HG02571 (cell line): Measurements from ENCODE around the gene RER1.

ENCODE experiments used
- ATAC-seq: cut with Tn5 transposase; IDR thresholded peaks from one replicate; pipeline ENCODE4 v1.9.1; 2021; ENCODE audit warnings: mild to moderate bottlenecking, moderate library complexity; ENCODE audit not compliant: unreplicated experiment

Gene RER1

GRCh38 chr1:2442661-2443060 lies 51.0 kb downstream of the RER1 start:
- ATAC-seq, result no peak

- ATAC-seq, result no peak
Observed at GRCh38 chr1:2443277-2444137, 51.9 kb downstream of the RER1 start.

DNA sequence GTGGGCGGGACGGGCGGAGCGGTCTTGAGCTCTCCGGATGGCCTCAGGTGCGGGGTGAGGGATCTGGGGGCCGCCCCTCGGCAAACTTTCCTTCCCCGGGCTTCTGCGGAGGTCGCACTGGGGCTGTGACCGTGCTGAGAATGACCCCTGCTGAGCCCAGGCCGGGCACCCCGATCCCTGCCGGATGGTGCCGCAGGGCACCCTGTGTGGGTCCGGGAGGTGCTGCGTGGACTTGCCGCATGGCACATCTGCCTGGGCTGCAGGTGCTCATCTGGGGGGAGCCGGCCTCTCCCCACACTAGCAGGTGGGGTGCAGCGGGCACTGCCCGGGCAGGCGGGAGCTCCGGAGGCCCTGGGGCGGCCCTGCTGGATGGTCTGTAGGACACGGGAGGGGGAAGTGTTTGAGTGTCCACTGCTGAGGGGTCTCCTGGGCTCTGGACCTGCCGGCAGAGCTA lies 52.5 kb downstream of the RER1 start:
- no peak for ATAC-seq

DNA sequence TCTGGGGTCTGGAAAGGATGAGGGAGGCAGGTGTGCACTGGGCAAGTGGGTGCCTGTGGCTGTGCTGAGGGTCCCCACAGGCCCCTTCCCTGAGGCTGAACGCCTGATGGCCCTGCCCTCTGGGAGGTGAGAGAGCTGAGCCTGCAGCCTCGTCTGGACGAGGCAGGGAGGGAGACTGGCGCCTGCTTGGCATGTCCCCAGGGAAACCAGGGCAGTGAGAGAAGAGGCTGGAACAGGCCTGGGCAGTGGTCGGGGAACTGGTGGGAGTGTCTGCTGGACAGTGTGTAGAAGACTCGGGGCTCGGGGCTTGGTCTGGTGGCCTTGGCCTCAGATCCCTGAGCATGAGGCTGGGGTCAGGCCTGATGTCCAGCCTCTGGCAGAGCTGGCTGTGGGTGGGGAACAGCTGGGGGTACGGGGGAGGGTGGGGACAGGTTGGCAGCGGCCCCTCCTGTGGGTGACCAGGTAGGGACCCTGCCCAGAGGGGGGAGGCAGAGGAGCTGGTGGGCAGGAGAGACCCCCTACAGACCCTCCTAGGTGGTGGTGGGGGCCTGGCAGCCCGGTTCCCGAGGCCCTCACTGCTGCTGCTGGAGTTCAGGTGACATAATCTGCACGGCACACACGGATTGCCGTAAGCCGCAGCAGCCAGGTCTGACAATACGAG lies 53.7 kb downstream of the RER1 start:
- ATAC-seq, result no peak

- no peak for ATAC-seq
Observed at GRCh38 chr1:2445823-2446215, 54.2 kb downstream of the RER1 start.

GRCh38 chr1:2446394-2446793 lies 54.8 kb downstream of the RER1 start:
- no peak for ATAC-seq

GRCh38 chr1:2446861-2447260 lies 55.2 kb downstream of the RER1 start:
- no peak for ATAC-seq

GRCh38 chr1:2447276-2448097 lies 55.8 kb downstream of the RER1 start:
- ATAC-seq, result no peak

DNA sequence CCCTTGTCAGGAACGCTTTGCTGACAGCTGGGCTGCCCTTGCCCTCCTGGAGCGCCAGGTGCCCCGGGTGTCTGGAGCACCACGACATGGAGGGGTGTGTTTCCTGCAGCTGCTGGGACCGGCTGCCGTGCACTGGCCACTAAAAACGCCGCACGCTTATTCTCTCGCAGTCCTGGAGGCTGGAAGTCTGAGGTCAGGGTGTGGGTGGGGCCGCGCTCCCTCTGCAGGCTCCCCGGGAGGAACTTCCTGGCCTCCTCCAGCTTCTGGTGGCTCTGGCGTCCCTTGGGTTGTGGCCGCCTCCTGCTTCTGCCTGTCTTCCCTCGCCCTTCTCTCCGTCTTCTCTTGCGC lies 56.4 kb downstream of the RER1 start:
- ATAC-seq, result no peak

DNA sequence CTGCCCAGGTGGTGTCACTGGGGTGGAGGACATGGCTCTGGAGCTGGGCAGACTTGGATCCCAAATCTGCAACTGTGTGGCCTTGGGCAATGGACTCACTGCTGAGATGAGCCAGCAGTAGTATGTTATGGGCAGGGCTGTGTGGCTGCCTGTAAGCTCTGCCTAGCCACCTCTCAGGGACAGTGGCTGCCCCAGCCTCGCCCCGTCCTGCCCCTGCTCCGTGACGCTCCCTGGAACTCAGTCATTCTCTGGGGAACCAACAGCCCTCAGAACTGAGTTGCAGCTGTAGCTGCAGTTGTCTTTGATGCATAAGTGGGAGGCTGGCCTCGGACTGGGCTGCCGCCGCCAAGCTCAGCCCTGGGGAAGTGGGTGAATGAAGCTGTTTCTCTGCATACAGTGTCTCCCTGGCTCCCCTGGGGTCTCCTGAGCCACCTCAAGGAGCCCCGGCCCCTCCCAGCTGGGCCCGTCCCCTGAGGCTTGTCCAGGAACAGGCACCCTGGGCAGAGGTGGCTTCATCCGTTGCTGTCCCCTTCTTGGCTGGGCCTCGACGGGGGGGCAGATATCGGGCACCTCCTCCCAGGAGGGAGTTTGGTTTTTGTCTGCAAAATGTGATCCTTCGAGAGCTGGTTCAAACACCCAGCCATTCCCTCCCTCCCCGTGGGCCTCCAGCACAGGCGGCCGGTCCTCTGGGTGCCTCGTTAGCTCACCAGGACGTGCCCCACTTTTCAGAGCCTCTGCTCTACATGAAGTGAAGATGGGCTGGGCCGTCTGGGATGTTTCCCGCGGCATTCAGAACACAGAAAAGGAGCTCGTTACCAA lies 58.2 kb downstream of the RER1 start:
- no peak for ATAC-seq

DNA sequence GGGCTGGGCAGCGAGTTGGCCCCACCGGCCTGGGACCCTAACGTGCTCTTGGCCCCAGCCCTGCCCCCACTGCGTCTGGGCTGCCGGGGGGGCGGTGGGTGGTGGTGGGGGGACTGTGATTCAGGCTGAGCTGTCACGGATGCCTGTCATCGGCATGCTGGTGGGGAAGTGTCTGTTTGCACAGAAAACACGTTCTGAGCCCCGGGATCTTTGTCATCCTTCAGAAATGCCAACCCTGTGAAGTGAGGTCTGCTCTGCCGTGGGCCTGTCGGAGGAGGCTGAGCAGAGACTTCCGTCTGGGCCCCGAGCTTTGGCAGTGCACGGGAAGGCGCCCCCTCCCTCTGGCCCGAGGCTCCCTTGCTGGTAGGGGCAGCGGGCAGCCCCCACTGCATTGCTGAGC lies 60.1 kb downstream of the RER1 start:
- no peak for ATAC-seq

GRCh38 chr1:2452201-2452931 lies 60.7 kb downstream of the RER1 start:
- ATAC-seq, result no peak

DNA sequence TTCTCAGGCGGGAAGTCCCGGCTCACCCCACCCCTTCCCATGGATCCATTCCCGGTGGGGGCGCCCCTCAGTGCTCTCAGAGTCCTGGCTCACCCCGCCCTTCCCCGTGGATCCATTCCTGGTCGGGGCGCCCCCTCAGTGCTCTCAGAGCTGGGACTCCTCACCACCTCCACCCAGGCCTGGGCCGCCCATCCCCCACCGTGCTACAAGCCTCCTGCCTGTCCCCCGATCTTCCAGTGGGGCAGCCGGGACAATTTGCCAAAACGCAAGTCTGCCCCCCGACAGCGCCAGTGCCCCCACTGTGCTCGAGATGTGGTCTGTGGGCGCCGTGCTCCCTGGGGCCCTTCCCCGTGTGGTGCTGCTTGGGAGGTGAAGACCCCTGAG lies 61.3 kb downstream of the RER1 start:
- no peak for ATAC-seq

GRCh38 chr1:2454227-2454626 lies 62.6 kb downstream of the RER1 start:
- no peak for ATAC-seq
